Ishikawa (cell line): ENCODE measurements around the gene DEFB127.

Experiments used
- CEBPB ChIP-seq: IDR thresholded peaks from 2 replicates; pipeline ENCODE4 v1.6.1; 2012
- CREB1 ChIP-seq: IDR thresholded peaks from 2 replicates; pipeline ENCODE4 v1.6.1; 2012; ENCODE audit warnings: low read depth
- EGR1 ChIP-seq: IDR thresholded peaks from 2 replicates; pipeline ENCODE4 v1.6.1; 2012
- EP300 ChIP-seq: IDR thresholded peaks from 2 replicates; pipeline ENCODE4 v1.6.1; 2012; ENCODE audit warnings: borderline replicate concordance
- FOXM1 ChIP-seq: IDR thresholded peaks from 2 replicates; pipeline ENCODE4 v1.6.1; 2012; ENCODE audit warnings: low read depth, borderline replicate concordance
- NFIC ChIP-seq: IDR thresholded peaks from 2 replicates; pipeline ENCODE4 v1.6.1; 2012
- RAD21 ChIP-seq: IDR thresholded peaks from 2 replicates; pipeline ENCODE4 v1.6.1; 2012; ENCODE audit warnings: low read depth
- TAF1 ChIP-seq: IDR thresholded peaks from 2 replicates; pipeline ENCODE4 v1.6.1; 2012; ENCODE audit warnings: low read depth, mild to moderate bottlenecking
- TCF12 ChIP-seq: IDR thresholded peaks from 2 replicates; pipeline ENCODE4 v1.6.1; 2012; ENCODE audit warnings: low read depth
- TEAD4 ChIP-seq: IDR thresholded peaks from 2 replicates; pipeline ENCODE4 v1.6.1; 2012
- YY1 ChIP-seq: IDR thresholded peaks from 2 replicates; pipeline ENCODE4 v1.6.1; 2012; ENCODE audit warnings: low read depth
- ZBTB7A ChIP-seq: IDR thresholded peaks from 2 replicates; pipeline ENCODE4 v1.6.1; 2012; ENCODE audit warnings: low read depth
- TF ChIP-seq, protein P1 (sequence below): IDR thresholded peaks from 2 replicates; pipeline ENCODE4 v1.6.1; 2012
- TF ChIP-seq, protein P2 (sequence below): IDR thresholded peaks from 2 replicates; pipeline ENCODE4 v1.6.1; 2012
- TF ChIP-seq, protein P3 (sequence below): IDR thresholded peaks from 2 replicates; pipeline ENCODE4 v1.6.1; 2012; ENCODE audit warnings: low read depth, mild to moderate bottlenecking

The DEFB127 gene

DNA sequence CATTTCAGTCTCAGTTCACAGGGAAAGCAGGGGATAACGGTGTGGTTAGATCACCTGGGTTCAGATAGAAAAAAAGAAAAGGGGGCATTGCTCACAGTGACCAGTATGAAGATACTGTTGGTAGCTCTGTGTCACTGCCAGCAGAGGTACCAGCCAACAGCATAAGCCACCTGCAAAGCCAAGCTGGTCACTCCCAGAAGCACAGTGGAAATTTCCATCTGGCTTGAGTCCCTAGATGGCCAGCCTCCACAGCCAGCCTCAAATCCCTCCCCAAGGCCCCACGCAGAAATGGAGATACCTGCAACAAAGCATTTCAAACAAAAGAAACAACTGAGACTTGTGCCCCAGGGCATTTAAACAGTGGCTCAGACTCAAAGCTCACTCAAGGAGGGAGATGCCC lies 11.6 kb downstream of the DEFB127 start:
- TF ChIP-seq, protein P1, sequence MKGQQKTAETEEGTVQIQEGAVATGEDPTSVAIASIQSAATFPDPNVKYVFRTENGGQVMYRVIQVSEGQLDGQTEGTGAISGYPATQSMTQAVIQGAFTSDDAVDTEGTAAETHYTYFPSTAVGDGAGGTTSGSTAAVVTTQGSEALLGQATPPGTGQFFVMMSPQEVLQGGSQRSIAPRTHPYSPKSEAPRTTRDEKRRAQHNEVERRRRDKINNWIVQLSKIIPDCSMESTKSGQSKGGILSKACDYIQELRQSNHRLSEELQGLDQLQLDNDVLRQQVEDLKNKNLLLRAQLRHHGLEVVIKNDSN: no peak
- no peak for TF ChIP-seq CREB1
- TF ChIP-seq TEAD4: no peak
- TF ChIP-seq EP300: no peak
- no peak for TF ChIP-seq CEBPB
- TF ChIP-seq NFIC: no peak
- TF ChIP-seq, protein P2, sequence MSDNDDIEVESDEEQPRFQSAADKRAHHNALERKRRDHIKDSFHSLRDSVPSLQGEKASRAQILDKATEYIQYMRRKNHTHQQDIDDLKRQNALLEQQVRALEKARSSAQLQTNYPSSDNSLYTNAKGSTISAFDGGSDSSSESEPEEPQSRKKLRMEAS: no peak
- no peak for TF ChIP-seq YY1
- TF ChIP-seq FOXM1: no peak
- TF ChIP-seq, protein P3, sequence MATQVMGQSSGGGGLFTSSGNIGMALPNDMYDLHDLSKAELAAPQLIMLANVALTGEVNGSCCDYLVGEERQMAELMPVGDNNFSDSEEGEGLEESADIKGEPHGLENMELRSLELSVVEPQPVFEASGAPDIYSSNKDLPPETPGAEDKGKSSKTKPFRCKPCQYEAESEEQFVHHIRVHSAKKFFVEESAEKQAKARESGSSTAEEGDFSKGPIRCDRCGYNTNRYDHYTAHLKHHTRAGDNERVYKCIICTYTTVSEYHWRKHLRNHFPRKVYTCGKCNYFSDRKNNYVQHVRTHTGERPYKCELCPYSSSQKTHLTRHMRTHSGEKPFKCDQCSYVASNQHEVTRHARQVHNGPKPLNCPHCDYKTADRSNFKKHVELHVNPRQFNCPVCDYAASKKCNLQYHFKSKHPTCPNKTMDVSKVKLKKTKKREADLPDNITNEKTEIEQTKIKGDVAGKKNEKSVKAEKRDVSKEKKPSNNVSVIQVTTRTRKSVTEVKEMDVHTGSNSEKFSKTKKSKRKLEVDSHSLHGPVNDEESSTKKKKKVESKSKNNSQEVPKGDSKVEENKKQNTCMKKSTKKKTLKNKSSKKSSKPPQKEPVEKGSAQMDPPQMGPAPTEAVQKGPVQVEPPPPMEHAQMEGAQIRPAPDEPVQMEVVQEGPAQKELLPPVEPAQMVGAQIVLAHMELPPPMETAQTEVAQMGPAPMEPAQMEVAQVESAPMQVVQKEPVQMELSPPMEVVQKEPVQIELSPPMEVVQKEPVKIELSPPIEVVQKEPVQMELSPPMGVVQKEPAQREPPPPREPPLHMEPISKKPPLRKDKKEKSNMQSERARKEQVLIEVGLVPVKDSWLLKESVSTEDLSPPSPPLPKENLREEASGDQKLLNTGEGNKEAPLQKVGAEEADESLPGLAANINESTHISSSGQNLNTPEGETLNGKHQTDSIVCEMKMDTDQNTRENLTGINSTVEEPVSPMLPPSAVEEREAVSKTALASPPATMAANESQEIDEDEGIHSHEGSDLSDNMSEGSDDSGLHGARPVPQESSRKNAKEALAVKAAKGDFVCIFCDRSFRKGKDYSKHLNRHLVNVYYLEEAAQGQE: no peak
- no peak for TF ChIP-seq ZBTB7A
- no peak for TF ChIP-seq TCF12
- no peak for TF ChIP-seq RAD21
- TF ChIP-seq TAF1: no peak
- no peak for TF ChIP-seq EGR1

DNA sequence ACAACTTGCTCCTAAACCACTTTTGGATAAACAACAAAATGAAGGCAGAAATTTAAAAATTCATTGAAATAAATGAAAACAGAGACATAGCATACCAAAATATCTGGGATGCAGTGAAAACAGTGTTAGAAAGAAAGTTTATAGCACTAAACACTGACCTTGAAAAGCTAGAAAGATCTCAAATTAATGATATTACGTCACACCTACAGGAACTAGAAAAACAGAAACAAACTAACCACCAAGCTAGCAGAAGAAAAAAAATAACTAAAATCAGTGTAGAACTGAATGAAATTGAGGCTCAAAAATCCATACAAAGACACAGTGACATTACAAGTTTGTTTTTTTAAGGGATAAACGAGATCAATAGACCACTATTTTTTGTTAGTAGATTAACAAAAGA lies 27.0 kb downstream of the DEFB127 start:
- TF ChIP-seq ZBTB7A: no peak
- TF ChIP-seq, protein P2: no peak
- TF ChIP-seq YY1: no peak
- TF ChIP-seq CEBPB: no peak
- no peak for TF ChIP-seq TCF12
- TF ChIP-seq TEAD4: no peak
- no peak for TF ChIP-seq EGR1
- no peak for TF ChIP-seq CREB1
- TF ChIP-seq FOXM1: no peak
- TF ChIP-seq, protein P3: no peak
- TF ChIP-seq TAF1: no peak
- TF ChIP-seq EP300: no peak

DNA sequence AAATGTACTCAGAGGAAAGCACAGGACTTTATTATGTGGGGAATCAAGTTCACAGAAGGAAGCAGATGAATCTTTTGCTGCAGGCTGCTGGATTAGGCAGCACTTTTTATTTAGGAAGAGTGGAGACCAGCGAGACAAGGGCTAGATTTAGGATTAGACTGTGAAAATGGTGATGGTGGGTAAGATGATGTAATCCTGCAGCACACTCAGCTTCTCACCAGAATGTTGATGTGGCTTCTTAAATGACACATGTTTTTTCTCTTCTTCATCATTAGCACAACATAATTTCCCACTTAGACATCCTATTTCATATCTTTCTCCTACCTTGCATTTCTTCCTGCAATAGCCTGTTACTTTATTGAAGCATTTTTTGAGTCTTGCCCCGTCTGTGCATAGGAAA lies 30.5 kb downstream of the DEFB127 start:
- TF ChIP-seq TAF1: no peak

DNA sequence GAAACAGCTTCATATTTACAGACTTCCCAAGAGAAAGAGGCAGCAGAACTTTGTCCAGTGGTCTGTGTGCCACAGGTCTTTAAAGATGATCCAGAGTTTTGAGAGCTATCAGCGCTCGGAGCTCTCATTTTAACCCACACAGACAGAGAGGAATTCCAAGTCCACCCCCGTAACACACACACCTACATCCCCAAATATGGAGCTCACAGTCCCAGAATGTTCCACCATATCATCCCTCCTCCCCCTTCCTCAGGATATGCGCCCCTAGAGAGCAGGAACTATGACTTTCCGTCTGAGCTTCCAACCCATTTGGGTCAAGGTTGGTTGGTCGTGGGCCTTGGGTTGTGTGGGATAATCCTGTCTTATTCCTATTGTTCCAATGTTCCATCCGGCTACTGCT lies 32.4 kb downstream of the DEFB127 start, which contains the start of gene DEFB128:
TSS of gene DEFB128 (minus strand) at position 101 of the 400 bp plus-strand sequence. CDS start at position 13, 88 bp downstream.
- no peak for TF ChIP-seq NFIC
- TF ChIP-seq CREB1: no peak
- no peak for TF ChIP-seq ZBTB7A
- TF ChIP-seq TCF12: no peak

DNA sequence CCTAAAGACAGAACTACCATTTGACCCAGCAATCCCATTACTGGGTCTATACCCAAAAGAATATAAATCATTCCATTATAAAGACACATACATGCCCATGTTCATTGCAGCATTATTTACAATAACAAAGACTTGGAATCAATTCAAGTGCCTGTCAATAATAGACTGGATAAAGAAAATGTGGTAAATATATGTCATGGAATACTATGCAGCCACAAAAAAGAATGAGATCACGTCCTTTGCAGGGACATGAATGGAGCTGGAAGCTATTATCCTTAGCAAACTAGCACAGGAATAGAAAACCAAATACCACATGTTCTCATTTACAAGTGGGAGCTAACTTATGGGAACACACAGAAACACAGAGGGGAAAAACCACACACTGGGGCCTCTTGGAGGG lies 41.0 kb downstream of the DEFB127 start:
- TF ChIP-seq NFIC: no peak

DNA sequence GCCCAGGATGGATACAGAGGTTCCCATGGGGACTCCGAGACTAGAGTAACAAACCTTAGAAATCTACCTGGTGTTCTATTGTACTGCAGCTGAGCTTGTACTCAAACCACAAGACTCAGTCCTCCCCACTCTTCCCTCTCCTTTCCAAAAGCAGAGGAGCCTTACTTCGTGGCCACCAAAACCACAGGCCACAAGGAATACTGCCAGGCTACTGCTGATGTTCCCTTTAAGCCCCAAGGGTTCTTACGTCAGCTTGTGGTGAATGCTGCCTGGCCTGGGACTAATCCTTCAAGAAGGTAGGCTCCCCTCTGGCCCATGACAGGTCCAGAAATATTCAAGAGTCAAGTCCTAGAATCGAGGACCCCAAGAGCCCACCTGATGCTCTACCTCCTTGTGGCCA lies 42.7 kb downstream of the DEFB127 start:
- no peak for TF ChIP-seq ZBTB7A
- TF ChIP-seq CREB1: no peak
- TF ChIP-seq, protein P2: no peak
- TF ChIP-seq TAF1: no peak
- TF ChIP-seq RAD21: no peak
- TF ChIP-seq, protein P1: no peak
- no peak for TF ChIP-seq TCF12
- TF ChIP-seq, protein P3: no peak
- no peak for TF ChIP-seq TEAD4
- no peak for TF ChIP-seq CEBPB
- TF ChIP-seq EP300: no peak
- no peak for TF ChIP-seq NFIC
- TF ChIP-seq FOXM1: no peak
- TF ChIP-seq EGR1: no peak
- no peak for TF ChIP-seq YY1
